NCI-H2107 treated with DMSO at 0.1 percent for 48 hours (cell line): ENCODE data around the gene PTPRE.
A peak's percentile ranks its signal among the peaks of the same experiment; 100 is the strongest.

Source experiments
- DNase-seq: peaks from one replicate; lab custom pipeline; 2025; ENCODE audit not compliant: unreplicated experiment; lab: John Stamatoyannopoulos, UW

PTPRE gene

GRCh38 chr10:128111696-128112095 is 204.8 kb downstream of the PTPRE start:
- no peak for DNase-seq

- DNase-seq, result no peak
These were observed 206.1 kb downstream of the PTPRE start for GRCh38 chr10:128113026-128113425.

- no peak for DNase-seq
These were observed 208.0 kb downstream of the PTPRE start for GRCh38 chr10:128114901-128115300.

- no peak for DNase-seq
These were observed 208.5 kb downstream of the PTPRE start for GRCh38 chr10:128115356-128115755.

GRCh38 chr10:128116187-128116586 is 209.3 kb downstream of the PTPRE start:
- DNase-seq, result no peak

- no peak for DNase-seq
These were observed 210.1 kb downstream of the PTPRE start for GRCh38 chr10:128116851-128117615.

- no peak for DNase-seq
These were observed 215.0 kb downstream of the PTPRE start for GRCh38 chr10:128121750-128122412.

- DNase-seq, result no peak
These were observed 216.0 kb downstream of the PTPRE start for GRCh38 chr10:128122931-128123330.

GRCh38 chr10:128123846-128124245 is 216.9 kb downstream of the PTPRE start:
- no peak for DNase-seq

- DNase-seq, result no peak
These were observed 218.0 kb downstream of the PTPRE start for GRCh38 chr10:128124813-128125403.

- DNase-seq, result no peak
These were observed 218.6 kb downstream of the PTPRE start for GRCh38 chr10:128125416-128125943.

GRCh38 chr10:128125944-128126764 is 219.3 kb downstream of the PTPRE start, which contains the start of gene MKI67:
Gene MKI67 (minus strand): TSS chr10:128126423. CDS start chr10:128125667, 756 bp downstream.
- peak; percentile 21 for DNase-seq

- no peak for DNase-seq
These were observed 221.7 kb downstream of the PTPRE start for GRCh38 chr10:128128582-128128981.

- no peak for DNase-seq
These were observed 223.1 kb downstream of the PTPRE start for GRCh38 chr10:128130051-128130450.
